ENCODE data around the gene CALHM2. TPM values are rescaled to one million over a fixed set of nuclear protein-coding genes. Genes with fewer than 3 reads are reported as not detected.

The CALHM2 gene
- total RNA-seq, 1 experiment from 2014 or later: 1.9 TPM

GRCh38 chr10:103449208-103450144 lies 2.7 kb downstream of the CALHM2 start:
- DNase-seq (ENCODE audit: low spot score): no peak
- no peak overlapping the region for H3K27ac Mint-ChIP-seq
- TF ChIP-seq KAT7 (CRISPR knock-in tag; IDR thresholded peaks at IDR 0.05; ENCODE audit: borderline replicate concordance): no peak
- no peak for TF ChIP-seq ZNF138 (CRISPR knock-in tag; conservative IDR thresholded peaks at IDR 0.05)
- no peak for TF ChIP-seq ZNF219 (CRISPR knock-in tag; IDR thresholded peaks at IDR 0.05; ENCODE audit: borderline replicate concordance)
- TF ChIP-seq ATF6 (CRISPR knock-in tag; IDR thresholded peaks at IDR 0.05): no peak
- TF ChIP-seq ZNF416 (CRISPR knock-in tag; IDR thresholded peaks at IDR 0.05): no peak

GRCh38 chr10:103448746-103449145 lies 3.4 kb downstream of the CALHM2 start:
- no peak for TF ChIP-seq SOX15 (CRISPR knock-in tag; IDR thresholded peaks at IDR 0.05)
- TF ChIP-seq ZNF219 (CRISPR knock-in tag; IDR thresholded peaks at IDR 0.05; ENCODE audit: borderline replicate concordance): no peak
- no peak for TF ChIP-seq ATF2 (CRISPR knock-in tag; IDR thresholded peaks at IDR 0.05; ENCODE audit: borderline replicate concordance, low read depth)
- Mint-ChIP-seq H3K4me1 (peaks cover 7% of the 10 kb centered on the region; the same call in 1 of the 2 replicates), H3K36me3 (peaks cover 32% of the 10 kb centered on the region), H3K27ac (peak overlapping the region; percentile 54; the same call in 1 of the 2 replicates), H3K4me3 (no peak overlapping the region), H3K9me3 (no peaks in the 10 kb centered on the region), H3K27me3 (ENCODE audit: low read depth) (no peaks in the 10 kb centered on the region)
- ATAC-seq (no peak), DNase-seq (ENCODE audit: low spot score) (no peak)
- POLR2A ChIA-PET: interaction anchor here (0.7 kb wide), 1 partner anchor 72 kb away, joined by 3 read pairs; no protein-coding TSS in a partner anchor
- CTCF ChIA-PET: interaction anchor here (0.8 to 2.5 kb wide), 3 partner anchors 32 to 116 kb away, joined by 3 to 9 read pairs (median 7); no protein-coding TSS in a partner anchor

More at GRCh38 chr10:103449208-103450144, 2.7 kb downstream of the CALHM2 start:
- Mint-ChIP-seq H3K9me3 (no peaks in the 10 kb centered on the region), H3K36me3 (peaks cover 25% of the 10 kb centered on the region), H3K4me1 (peaks cover 7% of the 10 kb centered on the region; the same call in 1 of the 2 replicates), H3K27me3 (ENCODE audit: low read depth) (no peaks in the 10 kb centered on the region), H3K4me3 (no peak overlapping the region)
- no peak for ATAC-seq
- CTCF ChIA-PET: interaction anchor here (0.8 to 5.7 kb wide), 4 partner anchors 26 to 115 kb away, joined by 3 to 49 read pairs (median 8); no protein-coding TSS in a partner anchor
- POLR2A ChIA-PET: interaction anchor here (0.7 kb wide), 1 partner anchor 73 kb away, joined by 3 read pairs; no protein-coding TSS in a partner anchor

- Mint-ChIP-seq H3K4me1 (peaks cover 7% of the 10 kb centered on the region; the same call in 1 of the 2 replicates), H3K4me3 (no peak overlapping the region), H3K27ac (no peak overlapping the region), H3K27me3 (ENCODE audit: low read depth) (no peaks in the 10 kb centered on the region), H3K36me3 (peaks cover 46% of the 10 kb centered on the region), H3K9me3 (no peaks in the 10 kb centered on the region)
- DNase-seq (ENCODE audit: low spot score) (no peak), ATAC-seq (no peak)
- ChIA-PET CTCF (no interaction called here), POLR2A (no interaction called here)
- TF ChIP-seq ATF1 (CRISPR knock-in tag; IDR thresholded peaks at IDR 0.05) (no peak), E2F1 (CRISPR knock-in tag; IDR thresholded peaks at IDR 0.05) (no peak), MAX (CRISPR knock-in tag; IDR thresholded peaks at IDR 0.05) (no peak), ZNF425 (CRISPR knock-in tag; conservative IDR thresholded peaks at IDR 0.05) (no peak), ZNF423 (CRISPR knock-in tag; IDR thresholded peaks at IDR 0.05) (no peak), RELA (CRISPR knock-in tag; IDR thresholded peaks at IDR 0.05; ENCODE audit: borderline replicate concordance) (no peak)
Observed at GRCh38 chr10:103447187-103447586, 5.0 kb downstream of the CALHM2 start.
